ENCODE data around the gene EHMT1. TPM values are rescaled to one million over a fixed set of nuclear protein-coding genes. Genes with fewer than 3 reads are reported as not detected.

EHMT1 gene
- total and polyA plus RNA-seq, 2 of the 8 experiments (the other 6 are each of a cell fraction or from before 2014, with no cell fraction given), result 95.7 to 163 TPM

- H2BK12ac ChIP-seq (ENCODE audit: low read depth, low read length), result peak overlapping the region; percentile 68; the same call in 1 of the 2 replicates
- DNase-seq (ENCODE audit: low read depth in 1 of 2, low spot score in 2 of 2) (no peak), FAIRE-seq (no peak)
- H3K9me3 ChIP-seq (ENCODE audit: insufficient read depth in 2 of 2, low read depth in 1 of 2, low read length in 1 of 2), result no peaks in the 10 kb centered on the region; a peak in 1 of 4 replicates
- H3K27ac ChIP-seq (ENCODE audit: low read depth, low read length), result peak overlapping the region; percentile 38; the same call in 1 of the 2 replicates
- H3K4me1 ChIP-seq (replicated peaks in 1 of 4; ENCODE audit: control insufficient read depth in 3 of 4, insufficient read depth in 4 of 4, low read length in 3 of 4), result peaks cover 2 to 14% (median 8%) of the 10 kb centered on the region in 4 experiments; a peak in 5 of 7 replicates
- peak overlapping the region; percentile 40; the same call in 1 of the 2 replicates for H2AK5ac ChIP-seq (ENCODE audit: low read depth, low read length)
- no peak overlapping the region; the same call in 1 of the 2 replicates for H4K8ac ChIP-seq (ENCODE audit: extremely low read depth, insufficient read depth, low read length)
- no peak overlapping the region for H3K56ac ChIP-seq (replicated peaks; ENCODE audit: insufficient read length, low read depth, low read length)
- no peak for TF ChIP-seq HDAC6 (IDR thresholded peaks at IDR 0.05; ENCODE audit: low read depth, low read length)
- peak; percentile 86; the same call in 1 of the 2 replicates for TF ChIP-seq FOSL1 (IDR thresholded peaks at IDR 0.05; ENCODE audit: insufficient read depth, low read depth, low read length)
- TF ChIP-seq EGR1 (IDR thresholded peaks at IDR 0.05; ENCODE audit: borderline replicate concordance, low read depth, low read length), result peak; percentile 83
- 90% methylated on average over 22 of the region's 24 CpGs; no CpG with 5 or more reads in 1 of the 2 experiments for WGBS, 2 experiments (ENCODE audit: extremely low coverage in 1 of 2, insufficient coverage in 1 of 2, insufficient read length in 1 of 2, insufficient replicate concordance in 2 of 2, low coverage in 1 of 2, low lambda C conversion rate in 2 of 2, missing lambda C conversion rate in 1 of 2)
- H2AFZ ChIP-seq (ENCODE audit: low read length), result no peak overlapping the region
- no peak overlapping the region for H3K4me2 ChIP-seq (ENCODE audit: insufficient read depth in 1 of 2, low read depth in 2 of 2, low read length in 2 of 2)
- 0 out of 2 replicates have a peak overlapping the region, but pooled peaks have one; percentile 44 for H2BK5ac ChIP-seq (ENCODE audit: low read depth, low read length)
- ChIA-PET CTCF (ENCODE audit: partially characterized antibody) (interaction anchor here (1.0 to 1.2 kb wide), 2 partner anchors 22 to 29 kb away, joined by 3 read pairs; no protein-coding TSS in a partner anchor), POLR2A (ENCODE audit: partially characterized antibody) (interaction anchor here (0.7 to 1.4 kb wide), 2 partner anchors 11 to 106 kb away, joined by 3 to 7 read pairs; no protein-coding TSS in a partner anchor)
- H4K91ac ChIP-seq (replicated peaks; ENCODE audit: insufficient read length, low read length), result peak overlapping the region; percentile 77
- H3K36me3 ChIP-seq (ENCODE audit: control insufficient read depth in 2 of 4, insufficient read depth in 4 of 4, low read length in 3 of 4), result peaks cover 6 to 31% (median 14%) of the 10 kb centered on the region in 4 experiments; a peak in 6 of 8 replicates
- H3K4me3 ChIP-seq (ENCODE audit: extremely low read depth in 1 of 4, insufficient read depth in 2 of 4, low read depth in 3 of 4, low read length in 4 of 4), result no peak overlapping the region
- no peak overlapping the region for H2BK15ac ChIP-seq (ENCODE audit: low read length)
- H3K79me1 ChIP-seq (ENCODE audit: low read depth, low read length), result peaks cover 16% of the 10 kb centered on the region
- H3K27me3 ChIP-seq (replicated peaks in 1 of 4; ENCODE audit: control insufficient read depth in 3 of 4, extremely low read depth in 1 of 4, insufficient read depth in 3 of 4, low read length in 3 of 4), result no peaks in the 10 kb centered on the region
- no peak overlapping the region for H3K23ac ChIP-seq (ENCODE audit: insufficient read length)
- H3K79me2 ChIP-seq (ENCODE audit: control insufficient read depth in 1 of 2, insufficient read depth in 2 of 2, low read length in 2 of 2), result peaks cover 8 to 64% of the 10 kb centered on the region in 2 experiments; a peak in 2 of 4 replicates
- H3K18ac ChIP-seq (ENCODE audit: extremely low read depth, low read length), result no peak overlapping the region
- peak overlapping the region; percentile 39 for H4K5ac ChIP-seq (ENCODE audit: insufficient read length, low read depth, low read length)
- no peak overlapping the region for H2BK120ac ChIP-seq (replicated peaks; ENCODE audit: low read depth, low read length)
- H3K14ac ChIP-seq (ENCODE audit: insufficient read length), result no peak overlapping the region
- H4K20me1 ChIP-seq (replicated peaks in 1 of 2; ENCODE audit: control insufficient read depth in 1 of 2, insufficient read depth in 2 of 2, low read length in 2 of 2), result peaks cover 5 to 10% of the 10 kb centered on the region in 2 experiments
- no peaks in the 10 kb centered on the region; the same call in 1 of the 2 replicates for H3K23me2 ChIP-seq (ENCODE audit: low read depth, low read length)
- no peak overlapping the region; a peak in 1 of 7 replicates for H3K9ac ChIP-seq (replicated peaks in 1 of 4; ENCODE audit: extremely low read depth in 1 of 4, low read depth in 3 of 4, low read length in 3 of 4)
- no peak overlapping the region for H3K4ac ChIP-seq (replicated peaks; ENCODE audit: insufficient read length, low read depth, low read length)
- 0 out of 2 replicates have a peak overlapping the region, but pooled peaks have one; percentile 48 for H2BK20ac ChIP-seq (ENCODE audit: low read length)
These were observed 106.0 kb downstream of the EHMT1 start for GRCh38 chr9:137724818-137725240.

Data from H1 (cell line).